ENCODE results near the gene SPATA20.

Gene SPATA20

GRCh38 chr17:50581316-50581715 is 34.3 kb downstream of the SPATA20 start:
- DNase-seq = no peak

DNA sequence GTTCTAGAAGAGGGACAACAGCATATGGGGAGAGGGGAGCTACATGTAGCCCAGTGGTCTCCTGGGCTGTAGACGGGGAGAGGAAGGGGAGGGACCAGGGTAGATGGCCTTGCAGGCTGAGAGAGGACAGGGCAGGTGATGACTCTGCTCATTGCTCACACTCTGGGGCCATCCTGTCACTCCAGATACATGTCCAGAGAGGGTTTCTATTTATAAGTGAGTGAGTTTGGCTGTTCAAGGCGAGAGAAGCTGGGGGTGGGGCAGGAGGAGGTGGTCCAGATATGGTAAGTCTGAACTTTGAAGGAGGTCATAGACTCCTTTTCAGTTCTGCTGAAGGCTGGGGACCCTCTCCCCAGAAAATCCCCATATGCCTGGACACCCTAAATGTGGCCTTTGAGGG is 35.8 kb downstream of the SPATA20 start:
- DNase-seq = no peak

- DNase-seq = no peak
These were observed 36.7 kb downstream of the SPATA20 start for GRCh38 chr17:50583641-50584040.

DNA sequence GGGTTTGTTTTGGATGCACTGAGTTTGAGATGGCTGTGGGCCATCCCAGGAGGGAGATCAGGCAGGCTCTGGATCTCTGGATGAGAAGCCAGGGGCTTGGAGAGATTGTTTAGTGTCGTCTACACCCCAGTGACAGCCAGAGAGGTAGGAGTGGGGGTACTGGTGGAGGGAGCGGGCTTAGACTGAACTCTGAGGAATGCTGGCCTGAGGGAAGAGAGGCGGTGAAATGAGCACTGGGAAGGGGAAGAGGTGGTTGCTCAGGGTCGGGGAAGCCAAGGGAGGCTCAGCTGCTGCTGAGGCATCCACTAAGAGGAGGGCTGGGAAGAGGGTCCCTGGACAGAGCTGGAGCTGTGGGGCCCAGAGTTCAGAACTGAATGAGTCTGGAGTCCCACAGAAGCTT is 37.1 kb downstream of the SPATA20 start:
- DNase-seq = no peak

GRCh38 chr17:50584749-50585148 is 37.8 kb downstream of the SPATA20 start:
- DNase-seq = no peak

- no peak for DNase-seq
These were observed 38.4 kb downstream of the SPATA20 start for GRCh38 chr17:50585346-50585745.

DNA sequence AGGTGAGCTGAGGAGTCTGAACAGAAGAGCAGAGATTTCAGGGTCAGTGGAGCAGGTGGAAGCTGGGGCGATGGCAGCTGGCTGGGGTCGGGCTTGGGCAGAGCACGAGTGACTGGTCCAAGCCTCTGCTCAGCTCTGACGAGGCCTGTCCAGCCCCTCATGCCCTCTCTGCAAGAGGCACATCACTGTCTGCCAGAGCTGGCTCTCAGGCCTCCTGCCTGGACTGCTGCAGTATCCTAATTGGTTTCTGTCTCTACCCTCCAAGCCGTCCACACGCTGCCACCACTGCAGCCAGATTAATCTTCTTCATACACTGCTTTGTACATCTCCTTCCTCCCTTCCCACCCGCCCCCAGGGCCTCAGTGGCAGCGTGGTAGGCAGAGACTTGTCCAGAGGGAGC is 38.9 kb downstream of the SPATA20 start:
- DNase-seq = no peak

GRCh38 chr17:50586421-50587247 is 39.7 kb downstream of the SPATA20 start:
- DNase-seq = no peak

DNA sequence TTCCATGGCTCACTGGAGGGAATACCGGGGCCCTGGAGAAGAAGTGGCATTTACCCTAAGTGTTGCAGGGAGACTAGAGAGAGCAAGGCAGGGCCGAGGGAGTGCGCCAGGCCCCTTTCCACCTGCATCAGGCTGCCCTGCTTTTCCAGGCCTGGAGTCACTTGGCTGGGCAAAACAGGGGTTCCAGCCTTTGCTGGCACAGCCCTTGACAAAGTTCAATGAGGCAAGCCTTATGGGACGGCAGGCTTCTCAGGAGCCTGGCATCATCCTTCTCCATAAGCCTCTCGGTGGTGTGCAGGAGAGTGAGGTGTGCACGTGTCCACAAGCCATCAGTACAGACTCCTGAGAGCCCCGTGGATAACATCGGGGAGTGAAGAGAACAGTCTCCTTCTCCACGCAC is 40.6 kb downstream of the SPATA20 start:
- DNase-seq = no peak

- DNase-seq = no peak
These were observed 41.5 kb downstream of the SPATA20 start for GRCh38 chr17:50588391-50589049.

- no peak for DNase-seq
These were observed 42.2 kb downstream of the SPATA20 start for GRCh38 chr17:50589095-50589705.

DNA sequence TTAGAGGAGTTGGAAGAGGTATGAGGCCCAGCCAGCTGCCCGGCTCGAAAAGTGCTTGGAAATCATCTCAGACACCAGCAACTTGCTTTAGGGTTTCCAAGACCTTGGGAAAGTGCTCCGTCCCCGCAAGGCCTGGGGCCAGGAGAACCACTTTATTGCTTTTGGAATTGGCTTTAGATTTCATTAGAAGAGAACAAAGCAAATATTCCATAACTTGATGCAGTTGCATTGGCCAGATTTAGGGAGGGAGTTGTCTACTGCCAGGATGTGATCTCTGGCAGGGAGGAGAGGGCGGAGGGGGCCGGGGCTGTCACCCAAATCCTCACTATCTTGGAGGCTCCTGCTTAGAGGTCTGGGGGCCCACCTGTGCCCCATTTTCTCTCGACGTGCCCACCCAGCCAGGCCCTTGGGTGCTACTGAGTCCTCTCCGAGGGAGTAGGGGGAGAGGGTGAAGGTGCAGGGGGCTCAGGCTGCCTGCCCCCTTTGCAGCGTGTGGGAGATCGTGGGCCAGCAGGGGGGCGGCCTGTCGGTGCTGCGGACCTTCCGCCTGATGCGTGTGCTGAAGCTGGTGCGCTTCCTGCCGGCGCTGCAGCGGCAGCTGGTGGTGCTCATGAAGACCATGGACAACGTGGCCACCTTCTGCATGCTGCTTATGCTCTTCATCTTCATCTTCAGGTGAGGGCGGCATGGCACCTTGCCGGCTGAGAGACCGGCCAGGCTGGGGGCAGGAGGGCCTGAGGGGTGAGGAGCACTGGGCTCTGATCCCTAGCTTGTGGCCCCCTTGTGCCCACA is 44.2 kb downstream of the SPATA20 start:
- DNase-seq = no peak

DNA sequence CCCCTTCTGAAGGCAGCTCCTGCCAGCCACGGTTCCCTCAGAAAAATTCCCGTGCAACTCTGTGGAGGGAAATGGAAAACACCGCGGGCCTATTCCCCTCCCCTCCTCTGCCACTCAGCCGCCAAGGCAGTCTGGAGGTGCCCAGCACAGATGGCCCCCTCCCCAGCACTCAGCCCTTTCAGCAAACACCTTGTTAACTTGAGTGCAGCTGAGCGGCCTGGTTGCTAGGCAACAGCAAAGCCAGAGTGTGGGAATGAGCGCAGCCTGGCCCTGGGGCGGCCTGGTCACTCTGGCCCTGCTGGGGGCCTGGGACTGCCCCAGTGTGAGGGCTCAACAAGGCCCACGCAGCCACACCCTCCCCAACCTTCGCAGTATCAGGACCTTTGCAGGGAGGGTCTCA is 46.3 kb downstream of the SPATA20 start:
- DNase-seq = no peak

- no peak for DNase-seq
These were observed 47.3 kb downstream of the SPATA20 start for GRCh38 chr17:50594128-50594823.

GRCh38 chr17:50594892-50595291 is 47.9 kb downstream of the SPATA20 start:
- no peak for DNase-seq

DNA sequence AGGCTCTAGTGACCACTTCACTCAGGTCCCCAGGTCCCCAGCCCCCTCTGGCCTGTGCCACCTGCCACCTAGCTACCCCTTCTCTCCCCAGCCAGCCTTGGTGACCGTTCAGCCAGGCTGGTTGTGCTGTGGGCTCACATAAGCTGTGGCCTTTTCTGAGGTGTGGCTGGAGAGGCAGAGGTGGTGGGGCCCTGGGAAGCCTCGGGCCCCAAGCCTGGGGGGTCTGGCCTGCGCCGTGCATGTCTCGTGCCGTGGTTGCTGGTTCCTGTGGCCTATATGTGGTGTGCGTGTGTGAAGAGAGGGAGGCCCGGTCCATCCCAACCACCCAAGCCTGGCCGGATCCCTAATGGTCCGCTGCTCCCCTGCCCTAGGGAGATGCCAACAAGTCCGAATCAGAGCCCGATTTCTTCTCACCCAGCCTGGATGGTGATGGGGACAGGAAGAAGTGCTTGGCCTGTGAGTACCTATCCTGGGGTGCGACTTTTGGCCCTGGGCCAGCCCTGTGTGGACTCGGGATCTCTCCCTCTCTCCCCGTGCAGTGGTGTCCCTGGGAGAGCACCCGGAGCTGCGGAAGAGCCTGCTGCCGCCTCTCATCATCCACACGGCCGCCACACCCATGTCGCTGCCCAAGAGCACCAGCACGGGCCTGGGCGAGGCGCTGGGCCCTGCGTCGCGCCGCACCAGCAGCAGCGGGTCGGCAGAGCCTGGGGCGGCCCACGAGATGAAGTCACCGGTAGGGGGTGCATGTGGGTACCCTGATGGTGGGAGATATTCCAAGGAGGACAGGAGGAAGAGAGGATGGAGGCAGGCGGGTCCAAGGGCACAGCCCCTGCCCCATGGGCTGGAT is 49.4 kb downstream of the SPATA20 start:
- DNase-seq = no peak

DNA sequence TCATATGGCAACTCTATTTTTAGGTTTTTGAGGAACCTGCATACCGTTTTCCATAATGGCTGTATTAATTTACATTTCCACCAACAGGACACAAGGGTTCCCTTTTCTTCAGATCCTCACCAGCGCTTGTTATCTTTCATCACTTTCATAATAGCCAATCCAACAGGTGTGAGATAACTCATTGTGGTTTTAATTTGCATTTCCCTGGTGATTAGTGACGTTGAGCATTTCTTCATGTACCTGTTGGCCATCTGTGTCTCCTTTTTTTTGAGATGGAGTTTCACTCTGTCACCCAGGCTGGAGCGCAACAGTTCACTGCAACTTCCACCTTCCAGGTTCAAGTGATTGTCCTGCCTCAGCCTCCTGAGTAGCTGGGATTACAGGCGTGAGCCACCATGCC is 51.5 kb downstream of the SPATA20 start:
- DNase-seq = no peak

DNA sequence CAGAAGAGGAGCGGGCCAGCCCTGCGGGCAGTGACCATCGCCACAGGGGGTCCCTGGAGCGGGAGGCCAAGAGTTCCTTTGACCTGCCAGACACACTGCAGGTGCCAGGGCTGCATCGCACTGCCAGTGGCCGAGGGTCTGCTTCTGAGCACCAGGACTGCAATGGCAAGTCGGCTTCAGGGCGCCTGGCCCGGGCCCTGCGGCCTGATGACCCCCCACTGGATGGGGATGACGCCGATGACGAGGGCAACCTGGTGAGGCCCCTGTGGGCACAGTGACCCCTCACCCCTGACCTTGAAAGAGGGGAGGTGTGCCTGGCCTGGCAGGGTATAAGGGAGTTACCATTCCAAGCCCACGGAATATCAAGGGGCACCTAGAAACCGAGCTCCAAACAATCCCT is 52.6 kb downstream of the SPATA20 start:
- DNase-seq = no peak

DNA sequence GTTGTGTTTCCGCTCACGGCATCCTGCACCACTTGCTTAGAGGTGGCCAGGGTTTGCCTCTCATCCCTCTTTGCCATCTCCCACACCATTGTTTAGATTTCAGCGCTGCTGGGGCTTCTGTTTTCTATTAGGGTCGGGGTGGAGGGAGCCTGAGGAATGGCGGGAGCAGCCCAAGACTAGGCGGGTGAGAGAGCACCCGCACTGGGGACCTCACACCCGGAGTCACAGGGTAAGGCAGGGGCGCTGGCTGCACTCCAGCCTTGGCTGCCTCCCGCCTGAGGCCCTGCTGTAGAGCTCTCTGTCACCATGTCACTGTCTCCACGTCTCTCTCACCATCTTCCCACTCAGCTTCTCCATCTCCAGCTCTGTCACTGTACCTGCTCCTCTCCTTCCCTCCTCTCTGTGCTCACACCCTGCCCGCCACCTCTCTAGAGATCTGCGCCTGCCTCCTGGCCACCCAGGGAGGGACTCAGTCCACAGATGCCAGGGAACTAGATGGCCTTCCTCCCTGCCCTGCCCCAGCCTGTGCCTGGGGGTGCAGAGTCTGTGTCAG is 54.9 kb downstream of the SPATA20 start:
- DNase-seq = no peak

DNA sequence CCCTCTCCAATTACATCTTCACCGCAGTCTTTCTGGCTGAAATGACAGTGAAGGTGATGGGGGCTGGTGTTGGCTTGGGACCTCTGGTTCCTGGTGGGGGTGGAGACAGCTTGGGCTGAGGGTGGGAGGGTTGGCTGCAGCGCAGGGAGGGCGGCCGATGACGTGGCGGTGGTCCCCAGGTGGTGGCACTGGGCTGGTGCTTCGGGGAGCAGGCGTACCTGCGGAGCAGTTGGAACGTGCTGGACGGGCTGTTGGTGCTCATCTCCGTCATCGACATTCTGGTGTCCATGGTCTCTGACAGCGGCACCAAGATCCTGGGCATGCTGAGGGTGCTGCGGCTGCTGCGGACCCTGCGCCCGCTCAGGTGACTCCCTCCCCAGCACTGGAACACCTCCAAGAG is 55.9 kb downstream of the SPATA20 start:
- no peak for DNase-seq

DNA sequence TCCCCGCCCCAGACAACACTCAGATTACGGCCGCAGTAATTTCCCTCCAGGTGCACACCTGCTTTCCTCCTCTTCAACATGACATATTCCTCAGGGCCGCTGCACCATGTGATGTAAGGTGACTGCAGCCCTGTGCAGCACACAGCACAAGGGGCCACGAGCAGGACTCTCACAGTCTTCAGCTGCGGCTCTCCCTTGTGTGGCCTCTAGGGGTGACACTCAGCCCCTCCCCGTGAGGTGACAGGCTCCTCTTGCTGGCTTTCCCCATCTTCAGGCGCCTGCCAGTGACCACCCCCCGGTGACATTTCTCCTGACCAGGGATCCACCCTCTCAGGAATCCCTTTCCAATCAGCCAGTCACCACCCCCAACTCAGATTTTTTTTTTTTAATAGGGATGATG is 56.4 kb downstream of the SPATA20 start:
- DNase-seq = no peak

All from bone marrow (tissue), 2 donors.